H4 (cell line): ENCODE data around the gene MEIOB. TPM values are rescaled to one million over a fixed set of nuclear protein-coding genes. Genes with fewer than 3 reads are reported as not detected.
"Not testable (repeated sequence)": the region's sequence is repeated elsewhere in the genome, so short reads cannot be mapped to it uniquely, and the experiment has no call there.

Experiments used
- DNase-seq: peaks from one replicate; pipeline ENCODE4 v3.0.0-alpha.2; 2015; ENCODE audit warnings: low spot score
- total RNA-seq: library from RNA; depleted of rRNA; stranded (reverse); fragments of >200 nt; shearing (Covaris generic); gene quantifications from 2 replicates; pipeline ENCODE4 v1.2.3, GENCODE V29; 2014; rRNA removed

Gene MEIOB, protein sequence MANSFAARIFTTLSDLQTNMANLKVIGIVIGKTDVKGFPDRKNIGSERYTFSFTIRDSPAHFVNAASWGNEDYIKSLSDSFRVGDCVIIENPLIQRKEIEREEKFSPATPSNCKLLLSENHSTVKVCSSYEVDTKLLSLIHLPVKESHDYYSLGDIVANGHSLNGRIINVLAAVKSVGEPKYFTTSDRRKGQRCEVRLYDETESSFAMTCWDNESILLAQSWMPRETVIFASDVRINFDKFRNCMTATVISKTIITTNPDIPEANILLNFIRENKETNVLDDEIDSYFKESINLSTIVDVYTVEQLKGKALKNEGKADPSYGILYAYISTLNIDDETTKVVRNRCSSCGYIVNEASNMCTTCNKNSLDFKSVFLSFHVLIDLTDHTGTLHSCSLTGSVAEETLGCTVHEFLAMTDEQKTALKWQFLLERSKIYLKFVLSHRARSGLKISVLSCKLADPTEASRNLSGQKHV
- 2.8 and 9.0 TPM in 2 replicates for total RNA-seq

DNA sequence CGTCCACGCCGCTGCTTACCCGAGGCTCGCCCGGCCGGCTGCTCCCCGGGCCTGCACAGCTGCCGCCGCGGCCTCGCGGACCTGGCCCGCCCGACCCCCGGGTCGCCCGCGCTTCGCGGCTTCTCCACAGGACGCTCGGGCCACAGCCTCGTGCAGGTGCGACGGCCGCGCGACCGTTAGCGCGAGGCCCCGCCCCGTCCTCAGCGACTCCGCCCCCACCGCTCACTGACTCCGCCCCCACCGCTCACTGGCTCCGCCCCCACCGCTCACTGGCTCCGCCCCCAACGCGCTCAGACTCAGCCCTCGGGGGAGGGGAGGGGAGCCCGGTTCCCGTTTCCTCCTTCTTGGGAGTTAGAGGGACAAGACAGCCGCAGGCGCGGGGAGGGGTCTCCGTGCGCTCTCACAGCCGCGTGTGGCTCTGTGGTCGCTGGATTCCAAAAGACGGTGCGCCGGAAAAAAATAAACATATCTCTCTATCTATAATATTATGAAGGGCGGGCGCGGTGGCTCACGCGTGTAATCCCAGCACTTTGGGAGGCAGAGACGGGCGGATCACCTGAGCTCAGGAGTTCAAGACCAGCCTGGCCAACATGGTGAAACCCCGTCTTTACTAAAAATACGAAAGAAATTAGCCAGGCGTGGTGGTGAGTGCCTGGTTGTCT lies at the start of gene MEIOB:
Gene MEIOB, minus strand, starts transcription at position 191 of the 662 bp plus-strand sequence. CDS start 3,989 bp downstream, outside the sequence.
- DNase-seq, result no peak

DNA sequence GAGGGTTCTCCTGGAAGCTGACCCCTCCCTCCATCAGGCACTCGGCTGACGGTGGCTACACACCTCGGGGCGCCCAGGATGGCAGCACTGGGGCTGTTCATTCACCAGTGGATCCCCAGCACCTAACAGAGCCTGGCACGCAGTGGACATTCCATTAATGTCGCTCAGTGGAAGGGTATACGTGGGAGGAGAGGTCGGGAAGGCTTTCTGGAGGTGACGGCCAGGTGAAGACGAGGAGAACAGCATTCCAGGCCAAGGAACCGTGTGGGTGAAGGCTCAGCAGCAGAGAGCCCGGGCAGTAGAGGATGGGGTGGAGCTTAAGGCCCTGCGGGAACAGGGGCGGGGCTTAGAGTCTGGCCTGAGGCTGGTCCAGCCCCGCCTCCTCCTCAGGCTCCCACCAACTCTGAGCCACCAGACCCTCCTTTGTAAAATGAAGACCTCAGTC lies 48.8 kb upstream of the MEIOB start:
- no peak for DNase-seq

DNA sequence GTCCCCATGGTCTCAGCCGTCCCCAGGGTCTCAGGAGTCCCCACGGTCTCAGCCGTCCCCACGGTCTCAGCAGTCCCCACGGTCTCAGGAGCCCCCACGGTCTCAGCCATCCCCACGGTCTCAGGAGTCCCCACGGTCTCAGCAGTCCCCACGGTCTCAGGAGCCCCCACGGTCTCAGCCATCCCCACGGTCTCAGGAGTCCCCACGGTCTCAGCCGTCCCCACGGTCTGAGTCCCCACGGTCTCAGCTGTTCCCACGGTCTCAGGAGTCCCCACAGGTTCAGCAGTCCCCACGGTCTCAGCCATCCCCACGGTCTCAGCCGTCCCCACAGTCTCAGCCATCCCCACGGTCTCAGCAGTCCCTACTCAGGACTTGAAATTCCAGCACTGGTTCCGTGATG lies 48.2 kb upstream of the MEIOB start:
- DNase-seq, result not testable (repeated sequence)

DNA sequence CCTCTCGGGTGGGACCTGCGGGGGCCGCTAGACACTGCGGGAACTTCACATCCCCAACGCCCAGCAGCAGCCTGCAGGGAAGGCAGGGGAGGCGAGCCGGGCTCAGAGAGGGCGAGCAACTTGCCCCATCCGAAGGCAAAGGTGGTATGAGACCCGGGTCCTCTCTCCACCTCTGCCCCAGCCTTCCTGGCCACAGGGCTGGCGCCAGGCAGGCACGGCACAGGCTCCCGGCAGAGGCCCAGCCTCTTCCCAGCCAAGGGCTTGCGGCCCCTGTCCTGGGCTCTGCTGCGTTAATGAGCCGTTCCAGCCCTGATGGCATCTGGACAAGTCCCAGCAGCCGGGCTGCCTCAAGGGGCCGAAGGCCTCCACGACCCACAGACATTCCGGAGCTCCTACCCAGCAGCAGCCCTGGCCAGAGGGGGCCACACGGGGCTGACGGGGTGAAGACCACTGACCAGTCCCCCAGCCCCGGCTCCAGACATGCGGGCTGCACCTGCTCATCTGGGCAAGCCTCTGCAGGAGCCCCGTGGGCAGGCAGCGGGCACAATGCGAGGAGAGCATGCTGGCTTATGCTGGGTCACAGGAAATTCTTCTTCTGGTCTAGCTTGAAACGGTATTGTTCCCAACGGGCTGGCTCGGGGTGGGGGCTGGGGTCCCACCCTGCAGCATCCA lies 47.5 kb upstream of the MEIOB start:
- DNase-seq, result no peak

DNA sequence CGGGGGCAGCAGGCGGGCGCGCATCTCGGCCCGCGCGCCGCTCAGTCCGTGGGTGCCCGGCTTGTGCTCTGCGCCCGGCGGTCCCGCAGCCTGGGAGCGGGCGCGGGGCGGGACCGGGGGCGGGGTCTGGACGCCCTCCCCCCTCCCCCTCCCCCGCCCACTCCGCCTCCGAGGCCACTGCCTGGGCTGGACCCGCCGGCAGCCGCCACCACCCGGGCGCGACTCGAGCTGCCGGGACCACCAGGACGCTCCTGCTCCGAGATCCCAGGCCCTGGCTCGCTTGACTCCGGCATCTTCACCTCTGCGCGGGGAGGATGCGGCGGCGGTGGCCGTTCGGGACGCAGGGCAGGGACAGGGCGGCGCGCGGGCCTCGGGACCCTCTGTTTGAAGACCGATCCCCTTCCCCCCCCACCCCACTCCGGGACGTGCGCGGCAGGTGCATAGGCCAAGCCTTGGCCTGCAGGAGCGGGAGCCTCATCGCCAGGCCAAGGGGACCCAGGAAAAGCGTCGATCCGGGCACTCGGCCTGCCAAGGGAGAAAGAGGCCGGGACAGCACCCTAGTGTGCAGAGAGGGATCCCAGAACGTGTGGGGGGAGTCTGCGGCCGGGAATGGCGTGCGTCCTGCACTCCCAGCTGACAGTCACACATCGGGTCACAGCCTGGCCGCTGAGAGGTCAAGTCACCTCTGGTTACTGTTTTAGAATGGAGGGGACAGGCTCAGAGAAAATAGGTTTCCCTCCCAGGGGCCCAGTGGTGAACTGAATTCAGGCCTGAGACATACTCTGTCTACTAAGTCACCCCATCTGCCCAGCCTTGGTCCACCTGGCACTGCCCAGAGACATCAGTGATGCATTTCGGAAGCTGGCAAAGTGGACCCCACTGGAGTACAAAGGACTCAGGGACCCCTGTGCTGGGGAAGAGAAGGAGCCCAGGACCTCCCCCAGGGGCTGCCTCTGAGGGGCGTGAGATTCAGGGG lies 46.7 kb upstream of the MEIOB start, which contains the start of gene HS3ST6:
Gene HS3ST6, minus strand, starts transcription at position 65 of the 976 bp plus-strand sequence. CDS start 92 bp downstream, outside the sequence.
- no peak for DNase-seq

DNA sequence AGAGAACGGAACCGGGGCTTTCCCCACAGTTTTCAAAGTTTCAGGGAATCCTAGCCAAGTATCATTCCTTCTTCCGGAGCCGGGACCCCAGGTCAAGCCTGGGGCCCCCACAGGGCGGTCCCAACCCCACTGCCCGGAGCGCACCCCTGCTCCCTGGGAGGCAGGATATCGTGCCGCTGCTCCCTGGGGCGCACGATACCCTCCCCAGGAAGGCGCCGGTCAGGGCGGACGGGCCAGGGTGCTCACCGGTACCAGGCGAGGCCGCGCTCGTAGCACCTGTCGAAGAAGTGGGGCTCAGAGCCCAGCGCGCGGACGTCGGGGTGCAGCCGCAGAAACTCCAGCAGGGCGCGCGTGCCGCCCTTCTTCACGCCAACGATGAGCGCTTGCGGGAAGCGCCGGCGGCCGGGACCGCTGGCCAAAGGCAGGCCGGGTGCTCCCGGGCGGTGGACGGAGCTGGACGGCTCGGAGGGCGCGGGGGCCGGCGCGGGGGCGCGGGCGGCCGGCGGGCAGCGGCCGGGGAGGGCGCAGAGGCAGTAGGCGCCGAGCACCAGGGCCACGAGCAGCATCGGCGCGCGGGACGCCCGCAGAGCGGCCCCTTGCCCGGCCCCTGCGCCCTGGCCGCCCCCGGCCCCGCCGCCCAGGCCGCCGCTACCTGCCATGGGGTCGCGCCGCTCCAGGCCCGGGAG lies 45.8 kb upstream of the MEIOB start:
- DNase-seq, result no peak

DNA sequence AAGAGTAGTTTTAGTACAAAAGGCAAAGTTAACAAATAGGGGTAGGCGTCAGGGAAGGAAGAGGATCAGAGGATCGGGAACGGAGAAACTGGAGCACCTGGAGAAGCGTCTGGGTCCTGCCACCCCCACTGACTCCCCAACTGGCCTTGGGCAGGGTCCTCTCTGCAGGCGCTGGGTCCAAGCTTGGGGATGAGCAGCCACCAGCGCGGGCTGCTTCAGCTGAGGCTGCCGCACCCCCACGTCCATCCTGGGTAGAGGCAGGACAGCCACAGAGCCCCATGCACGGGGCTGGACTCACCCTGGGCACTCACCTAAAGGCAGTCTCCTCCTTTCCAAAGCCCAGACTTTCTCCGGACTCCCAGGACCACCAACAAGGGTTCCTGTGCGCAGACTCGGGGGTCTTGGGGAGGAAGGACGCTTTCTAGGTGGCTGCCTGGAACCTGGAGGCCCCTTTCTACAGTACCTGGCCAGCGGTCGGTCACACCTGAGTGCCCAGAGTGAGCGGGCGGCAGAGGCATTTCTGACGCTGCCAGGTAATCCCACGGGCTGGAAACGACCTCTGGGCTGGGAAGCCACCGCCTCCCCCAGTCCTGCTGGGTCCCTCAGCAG lies 45.2 kb upstream of the MEIOB start:
- no peak for DNase-seq

DNA sequence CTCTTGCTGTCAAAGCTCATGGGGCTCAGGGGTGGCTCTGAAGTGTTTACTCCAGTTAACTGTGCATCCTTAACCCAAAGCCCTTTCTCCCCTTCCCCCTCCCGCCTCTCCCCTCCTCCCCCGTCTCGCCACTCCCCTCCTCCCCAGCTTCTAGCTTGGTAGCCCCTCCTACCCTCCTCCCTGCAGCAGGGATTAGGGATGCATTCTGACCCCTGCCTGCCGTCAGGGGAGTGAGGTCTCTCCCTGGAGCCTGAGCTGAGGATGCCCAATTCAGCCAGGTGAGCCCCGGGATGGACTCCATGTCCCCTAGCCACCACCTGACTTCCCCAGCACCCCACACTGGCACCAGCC lies 44.7 kb upstream of the MEIOB start:
- no peak for DNase-seq

DNA sequence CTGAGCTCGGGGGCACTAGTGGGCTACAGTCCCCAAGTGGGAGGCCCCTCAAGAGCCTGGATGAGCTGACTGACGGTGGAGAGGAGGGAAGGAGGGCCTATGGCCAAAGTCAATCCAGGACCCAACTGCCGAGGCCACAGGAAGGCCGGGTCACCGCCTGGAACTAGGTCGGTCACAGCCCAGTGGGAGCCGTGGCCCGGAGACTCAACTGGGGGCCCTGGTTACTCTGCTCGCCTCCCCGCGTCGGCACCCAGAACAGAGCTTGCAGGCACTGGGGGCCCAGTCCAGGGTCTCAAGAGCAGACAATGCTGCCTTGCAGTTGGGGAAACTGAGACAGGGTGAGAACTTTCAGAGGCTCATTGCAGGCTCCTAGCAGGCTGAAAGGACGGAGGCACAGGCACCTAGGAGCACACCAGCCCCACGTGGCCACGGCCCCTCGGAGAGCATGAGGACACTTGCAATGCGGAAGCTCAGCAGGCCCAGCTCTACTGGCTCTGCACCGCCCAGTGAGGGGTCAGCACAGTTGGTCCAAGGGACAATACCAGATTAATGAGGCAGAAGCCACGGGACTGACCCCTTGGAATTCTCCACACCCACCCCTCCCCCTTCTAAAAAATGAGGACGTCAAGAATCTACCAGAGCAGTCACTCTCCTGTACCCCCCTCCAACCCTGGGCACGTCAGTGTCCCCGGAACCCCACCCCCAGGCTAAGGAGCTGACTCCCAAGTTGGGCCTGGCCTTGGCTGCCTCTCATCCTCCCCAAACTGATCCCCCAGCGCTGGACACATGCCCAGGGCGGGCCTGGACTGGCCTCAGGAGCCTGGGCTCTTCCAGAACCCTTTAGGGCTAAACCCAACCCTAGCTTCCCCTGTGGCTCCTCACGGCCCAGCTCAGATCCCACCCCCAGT lies 44.0 kb upstream of the MEIOB start:
- DNase-seq, result no peak

DNA sequence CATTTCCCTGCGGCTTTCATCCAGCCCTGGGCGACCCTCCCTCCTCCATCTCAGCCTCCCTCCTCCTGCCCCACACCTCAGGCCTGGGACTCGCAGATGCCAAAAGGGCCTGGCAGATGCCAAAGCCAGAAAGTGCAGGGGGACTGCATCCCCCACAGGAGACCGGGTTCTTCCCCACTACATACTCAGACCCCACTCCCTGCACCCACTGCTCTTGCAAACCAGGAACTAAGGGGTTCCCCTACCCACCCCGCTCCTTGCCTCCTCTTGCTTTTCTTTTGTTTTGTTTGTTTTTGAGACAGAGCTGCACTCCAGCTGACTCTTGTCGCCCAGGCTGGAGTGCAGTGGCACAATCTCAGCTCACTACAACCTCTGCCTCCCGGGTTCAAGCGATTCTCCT lies 43.0 kb upstream of the MEIOB start:
- DNase-seq, result no peak

DNA sequence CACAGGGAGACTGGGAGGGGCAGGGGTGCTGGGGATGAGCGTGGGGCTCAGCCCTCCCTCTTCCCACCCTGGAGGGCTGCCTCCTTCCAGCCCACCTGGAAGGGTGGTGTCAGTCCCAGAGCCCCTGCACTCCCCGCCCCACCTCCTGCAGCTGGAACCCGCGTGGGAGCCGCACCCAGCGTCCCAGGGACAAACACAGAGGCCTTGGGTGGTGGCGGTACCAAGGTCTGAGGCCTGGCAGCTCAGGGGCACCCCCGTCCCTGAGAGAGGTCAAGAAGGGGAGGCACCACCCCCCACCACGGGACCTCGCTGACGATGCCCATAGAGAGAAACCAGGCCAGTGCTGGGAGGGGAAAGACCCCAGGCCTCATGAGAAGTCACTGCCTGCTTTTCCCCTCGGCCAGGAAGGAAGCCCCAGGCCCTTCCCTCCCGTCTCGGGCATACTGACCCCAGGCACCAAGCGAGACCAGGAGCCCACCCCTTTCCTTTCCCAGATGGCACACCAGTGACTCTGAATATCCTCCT lies 42.2 kb upstream of the MEIOB start:
- DNase-seq, result no peak

DNA sequence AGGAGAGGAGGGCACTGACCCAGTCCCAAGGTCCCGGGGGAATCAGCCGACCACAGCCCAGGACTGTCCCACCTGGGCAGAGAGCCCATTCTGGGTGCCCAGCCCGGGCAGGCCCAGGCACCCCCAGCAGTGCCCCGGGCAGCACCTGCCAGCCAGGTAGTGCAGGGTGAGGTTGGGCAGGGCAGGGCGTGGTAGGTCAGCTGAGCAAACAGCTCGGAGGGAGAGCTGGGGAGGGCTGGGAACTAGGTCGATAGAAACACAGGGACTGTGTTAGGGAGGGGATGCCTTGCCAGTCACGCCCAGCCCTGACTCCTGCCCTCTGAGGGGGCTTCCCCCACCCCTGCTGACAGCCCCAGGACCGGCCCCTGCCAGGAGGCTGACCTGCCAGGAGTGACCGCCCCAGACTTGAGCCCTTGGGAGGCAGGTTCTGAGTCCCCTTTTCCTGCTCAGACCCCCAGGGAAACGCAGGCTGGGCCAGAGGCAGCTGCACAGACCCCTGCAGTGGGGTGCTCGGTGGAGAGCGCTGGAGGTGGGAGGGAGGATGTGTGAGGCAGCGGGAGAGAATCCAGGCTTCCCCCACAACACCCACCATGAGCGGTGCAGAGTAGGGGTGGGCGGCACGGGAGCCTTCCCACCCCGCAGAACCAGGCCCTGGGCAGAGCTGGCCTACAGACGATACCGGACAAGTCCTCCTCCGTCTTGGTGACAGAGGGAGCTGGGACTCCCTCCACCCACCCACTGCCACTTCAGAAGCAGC lies 41.5 kb upstream of the MEIOB start:
- DNase-seq, result no peak

DNA sequence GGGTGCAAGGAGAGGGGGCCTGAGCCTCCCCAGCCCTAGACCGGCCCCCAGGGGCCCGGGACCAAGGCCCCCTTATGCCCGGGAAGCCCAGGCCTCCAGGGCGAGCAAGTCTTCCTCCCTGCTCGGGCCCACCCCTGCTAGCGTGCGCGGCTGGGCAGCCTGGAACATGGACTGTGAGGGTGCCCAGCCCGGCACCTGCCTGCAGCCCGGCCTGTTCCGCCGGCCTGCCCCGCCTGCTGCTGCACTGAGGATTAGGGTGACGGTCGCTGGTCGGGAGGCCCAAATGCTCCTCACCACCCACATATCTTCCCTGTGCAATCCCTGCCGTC lies 40.2 kb upstream of the MEIOB start:
- no peak for DNase-seq

DNA sequence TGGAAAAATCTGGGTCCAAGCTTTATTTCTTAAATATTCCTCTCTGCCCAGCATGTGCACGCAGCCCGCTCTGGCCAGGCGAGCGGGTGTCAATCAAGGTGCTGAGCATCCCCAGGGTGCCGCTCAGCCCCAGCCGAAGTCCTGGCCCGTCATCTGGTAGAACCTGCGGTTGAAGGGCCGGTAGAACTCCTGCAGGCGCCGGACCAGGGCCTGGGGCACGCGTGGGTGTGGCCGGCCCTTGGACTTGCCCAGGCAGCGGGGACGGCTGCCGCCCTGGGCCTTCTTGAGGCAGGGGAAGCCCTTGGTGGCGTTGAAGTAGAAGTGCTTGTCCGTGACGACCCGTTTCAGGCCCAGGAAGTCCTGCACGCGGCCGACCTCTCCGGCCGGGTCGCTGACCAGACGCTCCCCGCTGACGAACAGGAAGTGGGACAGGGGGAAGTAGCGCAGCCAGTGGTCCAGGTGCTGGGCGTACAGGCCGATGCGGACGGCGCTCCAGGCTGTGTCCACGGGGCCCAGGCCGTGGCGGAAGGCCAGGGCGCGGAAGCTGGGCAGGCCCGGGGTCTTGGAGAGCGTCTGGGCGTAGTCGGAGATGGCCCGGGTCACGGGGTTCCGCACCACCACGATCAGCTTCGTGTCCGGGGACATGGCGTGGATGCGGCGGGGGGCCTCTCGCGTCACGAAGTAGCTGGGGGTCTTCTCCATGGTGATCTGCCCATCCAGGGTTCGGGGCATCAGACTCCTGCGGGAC lies 39.7 kb upstream of the MEIOB start:
- no peak for DNase-seq

DNA sequence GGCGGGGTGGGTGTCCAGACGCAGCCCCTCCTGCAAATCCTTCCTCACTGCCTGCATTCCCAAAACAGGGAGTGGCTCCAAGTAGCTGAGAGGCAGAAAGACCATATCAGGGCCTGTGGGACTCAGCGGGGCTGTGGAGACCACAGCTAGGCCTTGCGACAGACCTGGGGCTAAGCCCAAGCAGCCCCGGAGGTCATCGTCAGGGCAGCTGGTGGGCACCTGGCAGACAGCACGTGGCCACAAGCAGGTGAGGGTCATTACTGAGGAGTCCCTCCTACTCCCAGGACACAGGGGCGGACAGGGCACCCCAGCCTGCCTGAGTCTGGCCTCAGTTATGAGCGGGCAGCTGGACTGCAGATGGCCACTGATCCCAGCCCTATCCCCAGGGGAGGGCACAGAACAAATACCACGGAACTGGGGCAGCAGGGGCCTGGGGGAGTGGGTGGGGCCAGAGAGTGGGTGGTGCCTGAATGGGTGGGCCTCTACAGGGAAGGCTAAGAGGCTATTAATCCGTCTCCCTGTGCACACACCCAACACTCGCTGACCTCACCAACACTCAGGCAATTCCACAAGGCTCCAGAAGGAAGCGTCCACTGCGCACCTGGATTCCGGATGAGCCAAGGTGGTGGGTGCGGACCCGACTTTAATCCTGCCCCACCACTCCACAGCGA lies 37.7 kb upstream of the MEIOB start:
- no peak for DNase-seq

DNA sequence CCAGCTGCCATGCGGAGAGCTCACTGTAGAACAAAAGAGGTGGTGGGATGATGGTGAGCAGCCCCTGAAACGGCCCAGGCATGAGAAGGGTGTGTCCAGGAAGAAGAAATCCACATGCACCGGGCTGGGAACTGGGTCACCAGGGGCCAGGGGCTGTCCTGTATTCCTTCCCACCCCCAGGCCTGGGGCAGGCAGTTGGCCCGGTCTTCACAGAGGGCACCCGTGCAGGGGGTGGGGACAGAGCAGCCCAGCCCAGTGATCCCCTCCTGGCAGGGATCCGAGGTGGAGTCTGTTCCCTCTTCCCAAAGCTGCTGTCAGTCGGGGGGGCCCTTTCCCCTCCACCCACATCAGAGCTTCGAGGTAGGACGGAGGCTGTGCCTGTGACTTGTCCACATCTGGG lies 37.0 kb upstream of the MEIOB start:
- no peak for DNase-seq

DNA sequence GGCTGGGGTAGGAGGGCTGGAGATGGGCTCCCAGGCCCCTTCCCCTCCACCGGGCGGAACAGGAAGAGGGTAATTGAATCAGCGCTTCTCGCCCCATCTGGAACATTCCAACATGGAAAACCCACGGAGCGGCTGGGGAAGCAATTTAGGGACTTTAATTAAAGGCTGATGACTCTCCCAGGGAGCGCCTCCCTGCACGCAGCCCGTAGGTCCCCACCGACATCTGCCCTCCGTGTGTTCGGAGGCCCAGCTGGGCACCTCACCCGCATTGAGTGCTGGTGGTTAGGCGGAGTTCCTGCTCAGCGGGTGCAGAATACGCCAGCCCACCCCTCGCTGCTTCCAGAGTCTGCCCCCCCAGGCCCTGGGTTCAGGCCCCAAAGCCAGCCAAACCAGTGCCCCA lies 36.2 kb upstream of the MEIOB start:
- no peak for DNase-seq
